GM21447 (cell line): ENCODE data around the gene TMX1.
"Not testable (repeated sequence)": the region's sequence is repeated elsewhere in the genome, so short reads cannot be mapped to it uniquely, and the experiment has no call there.

Source experiments
- ATAC-seq: cut with Tn5 transposase; IDR thresholded peaks from one replicate; pipeline ENCODE4 v1.9.1; 2021; ENCODE audit not compliant: unreplicated experiment

TMX1 gene

DNA sequence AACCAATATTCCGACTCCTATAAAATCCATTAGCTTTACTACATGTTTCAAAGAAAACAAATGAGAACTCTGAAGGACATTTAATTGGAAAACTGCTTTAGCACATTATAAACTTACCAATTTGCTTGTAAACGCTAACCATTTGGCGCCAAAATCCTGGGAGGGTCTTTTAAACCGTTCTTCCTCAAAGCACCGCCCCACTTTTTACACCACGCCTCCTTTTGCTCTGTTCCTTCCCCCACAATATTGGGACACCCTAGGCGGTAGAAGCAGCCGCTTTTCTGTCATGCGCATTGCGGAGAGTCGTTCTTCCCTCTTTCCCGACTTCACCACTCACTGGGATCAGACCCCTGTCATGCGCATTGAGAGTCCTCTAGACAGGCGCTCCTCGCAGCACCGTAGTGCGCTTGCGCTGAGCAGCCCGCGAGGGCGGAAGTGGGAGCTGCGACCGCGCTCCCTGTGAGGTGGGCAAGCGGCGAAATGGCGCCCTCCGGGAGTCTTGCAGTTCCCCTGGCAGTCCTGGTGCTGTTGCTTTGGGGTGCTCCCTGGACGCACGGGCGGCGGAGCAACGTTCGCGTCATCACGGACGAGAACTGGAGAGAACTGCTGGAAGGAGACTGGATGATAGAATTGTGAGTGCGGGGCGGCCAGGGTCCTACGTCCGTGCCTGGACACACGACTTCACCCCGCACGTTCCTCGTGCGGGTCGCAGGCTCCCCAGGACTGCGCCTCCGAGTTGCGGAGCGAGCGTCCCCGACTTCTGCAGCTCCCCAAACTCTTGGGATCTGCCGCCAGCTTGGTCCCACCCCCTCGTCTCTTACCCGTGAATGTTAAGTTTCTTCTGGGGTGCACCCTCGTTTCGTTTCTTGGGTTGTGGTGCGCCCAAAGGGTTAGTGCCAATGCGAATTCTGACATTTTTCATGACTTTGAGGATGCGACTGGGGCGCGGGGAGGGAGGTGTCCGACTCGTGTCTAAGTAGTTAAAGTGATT is at the start of gene TMX1:
Gene TMX1 (plus strand): TSS at position 435 of the 991 bp plus-strand sequence. CDS start 46 bp downstream, at position 481.
- ATAC-seq: peak; percentile 83

GRCh38 chr14:51201890-51202289 is 38.2 kb upstream of the TMX1 start:
- peak; percentile 41 for ATAC-seq

- peak; percentile 61 for ATAC-seq
Observed at GRCh38 chr14:51202914-51203665, 37.0 kb upstream of the TMX1 start.

GRCh38 chr14:51203881-51204280 is 36.2 kb upstream of the TMX1 start:
- no peak for ATAC-seq

GRCh38 chr14:51205486-51205885 is 34.6 kb upstream of the TMX1 start:
- no peak for ATAC-seq

GRCh38 chr14:51206462-51206861 is 33.6 kb upstream of the TMX1 start:
- no peak for ATAC-seq

DNA sequence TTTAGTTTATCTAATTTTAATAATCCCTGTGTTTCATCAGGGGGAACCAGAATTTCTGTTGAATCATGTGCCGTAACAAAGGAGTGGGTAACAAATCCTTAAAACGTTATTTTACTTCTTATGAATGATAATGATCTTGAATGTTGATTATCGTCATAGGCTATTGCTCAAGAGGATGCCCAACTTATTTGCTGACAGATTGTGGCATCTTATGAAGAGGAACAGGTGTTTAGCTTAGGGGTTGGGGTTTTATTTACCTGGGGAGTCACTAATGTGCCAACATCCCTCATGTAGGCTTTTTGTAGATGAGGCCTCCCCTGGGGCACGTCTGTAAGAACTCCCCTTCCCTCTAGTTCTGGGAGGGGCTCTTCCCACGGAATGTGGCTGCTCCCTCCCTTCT is 32.4 kb upstream of the TMX1 start:
- ATAC-seq: no peak

DNA sequence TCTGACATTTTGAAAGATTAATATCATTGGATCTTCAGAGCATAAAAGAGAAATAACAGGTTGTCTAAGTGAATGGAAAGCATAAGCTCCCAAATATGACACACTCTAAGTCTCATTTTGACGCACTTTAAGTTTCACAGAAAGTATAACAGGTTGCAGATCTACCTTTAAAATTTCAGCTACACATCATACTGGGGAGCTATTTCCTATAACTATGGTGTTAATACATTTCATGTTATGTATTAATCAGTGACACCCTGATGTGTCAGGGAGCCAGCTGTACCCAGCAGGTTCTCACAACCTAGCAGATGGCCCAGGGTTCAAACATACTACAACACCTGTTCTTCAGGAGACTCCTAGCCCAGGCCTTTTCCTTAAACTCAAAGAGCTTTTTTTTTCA is 31.1 kb upstream of the TMX1 start:
- ATAC-seq: no peak

DNA sequence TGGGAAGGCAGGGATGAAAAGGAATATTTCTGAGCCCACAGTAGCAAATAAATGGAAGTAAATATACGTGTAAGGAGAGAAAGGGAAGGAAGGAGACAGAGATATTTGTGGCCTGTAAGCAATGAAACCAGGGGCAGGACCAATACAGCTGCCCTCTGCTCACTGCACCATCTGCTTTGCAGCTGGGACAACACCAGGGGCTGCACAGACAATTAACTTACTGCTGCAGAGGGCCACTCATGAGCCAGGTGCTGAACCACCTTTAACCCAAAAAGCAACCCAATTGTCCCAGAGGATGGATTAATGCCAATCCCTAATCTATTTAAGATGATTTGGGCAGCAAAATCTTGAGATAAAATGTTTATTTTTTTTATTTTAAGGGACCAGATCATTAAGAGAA is 30.6 kb upstream of the TMX1 start:
- peak; percentile 48 for ATAC-seq

DNA sequence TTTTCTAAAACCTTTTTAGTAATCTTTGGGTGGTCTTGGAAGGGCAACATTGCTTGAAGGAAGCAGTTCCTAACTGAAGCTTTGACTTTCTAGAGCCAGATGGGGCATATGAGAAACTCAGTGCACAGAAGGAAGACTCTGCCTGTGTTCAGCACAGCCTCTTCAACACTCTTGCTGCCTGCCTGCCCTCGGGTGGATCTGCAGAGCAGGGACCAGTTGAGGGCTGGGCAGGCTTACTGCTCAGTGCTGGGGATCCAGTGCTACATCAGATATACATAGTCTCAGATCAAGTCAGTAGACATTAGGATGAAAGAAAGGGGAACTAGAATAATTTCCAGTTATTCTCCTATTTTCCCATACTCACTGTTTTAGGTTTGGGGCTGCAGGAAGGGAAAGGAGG is 29.5 kb upstream of the TMX1 start:
- no peak for ATAC-seq

- no peak for ATAC-seq
Observed at GRCh38 chr14:51211149-51211548, 28.9 kb upstream of the TMX1 start.

GRCh38 chr14:51216602-51217001 is 23.4 kb upstream of the TMX1 start:
- ATAC-seq: no peak

- ATAC-seq: no peak
Observed at GRCh38 chr14:51219473-51220448, 20.3 kb upstream of the TMX1 start.

DNA sequence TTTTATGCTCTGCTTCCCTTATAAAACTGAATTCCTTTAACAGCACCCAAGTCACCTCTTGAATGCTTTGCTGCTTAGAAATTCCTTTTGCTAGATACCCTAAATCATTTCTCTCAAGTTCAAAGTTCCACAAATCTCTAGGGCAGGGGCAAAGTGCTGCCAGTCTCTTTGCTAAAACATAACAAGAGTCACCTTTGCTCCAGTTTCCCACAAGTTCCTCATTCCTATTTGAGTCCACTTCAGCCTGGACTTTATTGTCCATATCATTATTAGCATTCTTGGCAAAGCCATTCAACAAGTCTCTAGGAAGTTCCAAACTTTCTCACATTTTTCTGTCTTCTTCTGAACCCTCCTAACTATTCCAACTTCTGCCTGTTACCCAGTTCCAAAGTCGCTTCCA is 16.6 kb upstream of the TMX1 start:
- ATAC-seq: not testable (repeated sequence)

DNA sequence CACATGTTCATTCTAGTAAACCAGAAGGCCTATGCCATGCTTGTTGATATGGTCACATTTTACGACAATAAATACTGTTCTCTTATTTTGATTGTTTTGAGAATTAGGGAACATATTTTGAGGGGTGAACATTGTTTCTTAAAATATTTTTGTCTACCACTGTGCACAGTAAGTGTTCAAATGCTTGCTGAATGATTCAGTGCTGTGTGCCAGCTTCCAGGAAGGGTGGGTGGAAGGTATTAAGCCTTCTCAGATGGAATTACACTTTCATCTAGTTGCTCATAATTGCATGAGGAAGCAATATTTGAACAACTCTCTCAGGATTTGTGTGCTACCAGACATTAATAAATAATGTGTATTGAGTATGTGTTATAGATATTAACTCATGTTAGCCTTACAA is 15.5 kb upstream of the TMX1 start:
- no peak for ATAC-seq

DNA sequence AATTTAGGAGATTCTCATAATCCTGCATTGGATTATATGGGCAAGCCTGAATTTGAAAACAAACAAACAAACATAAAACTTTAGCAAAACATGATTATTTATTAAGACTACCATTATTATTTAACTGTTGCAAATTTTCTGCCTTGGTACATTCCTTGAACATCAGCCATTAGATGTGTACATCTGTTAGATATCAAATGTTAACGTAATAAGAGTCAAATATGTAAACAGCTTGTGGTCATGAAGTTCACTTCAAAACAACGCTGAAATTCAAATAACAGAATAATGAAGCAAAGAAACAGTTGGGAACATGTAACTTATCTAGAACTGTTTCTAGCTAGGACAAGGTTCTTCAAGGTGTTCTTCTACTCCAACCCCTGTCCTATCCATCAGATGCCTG is 14.3 kb upstream of the TMX1 start:
- no peak for ATAC-seq

DNA sequence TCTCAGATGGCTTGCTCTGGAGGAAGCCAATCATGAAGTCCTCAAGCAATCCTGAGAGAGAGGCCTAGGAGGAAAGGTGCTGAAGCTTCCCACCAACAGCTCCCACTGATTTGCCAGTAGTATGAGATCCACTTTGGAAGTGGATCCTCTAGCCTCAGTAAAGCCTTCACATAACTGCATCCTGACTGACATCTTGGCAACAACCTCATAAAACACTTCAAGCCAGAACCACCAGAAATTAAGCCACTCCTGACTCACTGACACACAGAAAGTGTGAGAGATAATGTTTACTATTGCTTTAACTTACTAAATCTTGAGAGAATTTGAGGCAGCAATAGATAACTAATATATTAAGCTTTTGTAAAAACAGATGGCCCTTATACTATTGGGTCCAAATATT is 11.7 kb upstream of the TMX1 start:
- ATAC-seq: no peak

- ATAC-seq: no peak
Observed at GRCh38 chr14:51228890-51229289, 11.2 kb upstream of the TMX1 start.

GRCh38 chr14:51236314-51236713 is 3.7 kb upstream of the TMX1 start:
- no peak for ATAC-seq

GRCh38 chr14:51240804-51241380 is 845 bp downstream of the TMX1 start:
- ATAC-seq: no peak
